Stomach (tissue), 4 donors: ENCODE measurements around the gene FAM131A.

ENCODE experiments used
- EP300 ChIP-seq: sonication (generic); formaldehyde crosslinking; IDR thresholded peaks from one replicate; pipeline ENCODE4 v1.6.1; 2017; ENCODE audit warnings: antibody characterized with exemption
- POLR2A ChIP-seq, 4 donors: fragments of 450-650 bp; IDR thresholded peaks; one replicate each; pipeline ENCODE4 v1.6.1; 2016; ENCODE audit warnings: antibody characterized with exemption in 4 of 4, control low read depth in 2 of 4, mild to moderate bottlenecking in 1 of 4, moderate library complexity in 1 of 4
- TF ChIP-seq, protein P1 (sequence below), 7 experiments: fragments of 450-650 bp in 4 of 7; fragments of 200-600 bp in 3 of 7; sonication (generic) in 3 of 7; IDR thresholded peaks; one replicate each; pipeline ENCODE4 v1.5.1; 2016 to 2019; ENCODE audit warnings: antibody characterized with exemption in 7 of 7, control low read depth in 2 of 7, mild to moderate bottlenecking in 1 of 7

DNA sequence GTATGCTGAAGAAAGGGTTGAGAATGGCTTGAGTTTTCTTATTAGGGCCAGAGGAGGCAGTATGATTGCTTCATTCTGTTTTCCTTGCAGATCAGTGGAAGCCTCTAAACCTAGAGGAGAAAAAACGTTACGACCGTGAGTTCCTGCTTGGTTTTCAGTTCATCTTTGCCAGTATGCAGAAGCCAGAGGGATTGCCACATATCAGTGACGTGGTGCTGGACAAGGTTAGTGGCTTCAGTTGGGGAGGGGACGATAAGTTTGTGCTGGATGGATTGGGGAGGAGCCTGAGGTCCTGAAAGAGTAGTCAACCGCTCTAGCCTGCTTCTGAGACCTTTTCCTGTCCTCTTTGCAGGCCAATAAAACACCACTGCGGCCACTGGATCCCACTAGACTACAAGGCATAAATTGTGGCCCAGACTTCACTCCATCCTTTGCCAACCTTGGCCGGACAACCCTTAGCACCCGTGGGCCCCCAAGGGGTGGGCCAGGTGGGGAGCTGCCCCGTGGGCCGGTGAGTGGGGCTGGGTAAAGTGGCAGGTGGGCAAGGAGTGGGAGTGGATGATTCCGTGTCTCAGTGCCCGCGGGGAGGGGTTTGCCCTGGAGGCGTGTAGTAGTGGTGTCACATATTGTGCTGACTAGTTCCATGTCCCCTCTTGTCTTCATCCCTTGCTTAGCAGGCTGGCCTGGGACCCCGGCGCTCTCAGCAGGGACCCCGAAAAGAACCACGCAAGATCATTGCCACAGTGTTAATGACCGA lies 14.5 kb upstream of the FAM131A start:
- TF ChIP-seq POLR2A (IDR thresholded peaks at IDR 0.05) (no peak), EP300 (no peak)
- TF ChIP-seq, protein P1, sequence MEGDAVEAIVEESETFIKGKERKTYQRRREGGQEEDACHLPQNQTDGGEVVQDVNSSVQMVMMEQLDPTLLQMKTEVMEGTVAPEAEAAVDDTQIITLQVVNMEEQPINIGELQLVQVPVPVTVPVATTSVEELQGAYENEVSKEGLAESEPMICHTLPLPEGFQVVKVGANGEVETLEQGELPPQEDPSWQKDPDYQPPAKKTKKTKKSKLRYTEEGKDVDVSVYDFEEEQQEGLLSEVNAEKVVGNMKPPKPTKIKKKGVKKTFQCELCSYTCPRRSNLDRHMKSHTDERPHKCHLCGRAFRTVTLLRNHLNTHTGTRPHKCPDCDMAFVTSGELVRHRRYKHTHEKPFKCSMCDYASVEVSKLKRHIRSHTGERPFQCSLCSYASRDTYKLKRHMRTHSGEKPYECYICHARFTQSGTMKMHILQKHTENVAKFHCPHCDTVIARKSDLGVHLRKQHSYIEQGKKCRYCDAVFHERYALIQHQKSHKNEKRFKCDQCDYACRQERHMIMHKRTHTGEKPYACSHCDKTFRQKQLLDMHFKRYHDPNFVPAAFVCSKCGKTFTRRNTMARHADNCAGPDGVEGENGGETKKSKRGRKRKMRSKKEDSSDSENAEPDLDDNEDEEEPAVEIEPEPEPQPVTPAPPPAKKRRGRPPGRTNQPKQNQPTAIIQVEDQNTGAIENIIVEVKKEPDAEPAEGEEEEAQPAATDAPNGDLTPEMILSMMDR (IDR thresholded peaks at IDR 0.05): no peak
